ENCODE results near the gene TCF4. TPM values are rescaled to one million over a fixed set of nuclear protein-coding genes. Genes with fewer than 3 reads are reported as not detected.

TCF4 gene
- polyA plus RNA-seq, 1 donor (not counting 4 experiments of a cell fraction or from before 2014, with no cell fraction given), result 9.7 TPM

DNA sequence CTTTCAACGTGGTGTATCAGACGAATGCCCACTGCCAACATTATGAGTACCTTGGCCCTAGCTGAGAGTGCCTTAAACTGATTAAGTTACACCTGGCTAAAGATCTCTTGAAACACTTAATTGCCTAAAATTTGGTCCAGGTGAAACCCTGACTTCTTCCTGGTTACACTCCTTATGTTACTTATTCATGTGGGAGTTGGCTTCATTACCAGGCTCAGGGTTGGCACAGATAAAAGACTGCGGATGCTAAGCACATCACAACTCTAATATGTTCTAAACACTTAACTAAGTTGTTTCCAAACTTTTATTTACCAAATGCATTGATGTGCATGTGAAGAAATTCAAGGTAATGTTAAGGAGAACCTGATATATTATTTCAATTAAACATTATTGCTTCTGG lies 298.9 kb downstream of the TCF4 start:
- Histone ChIP-seq H3K36me3 (ENCODE audit: control insufficient read depth in 2 of 2, extremely low read depth in 1 of 2, insufficient read depth in 2 of 2, low read length in 2 of 2) (no peaks in the 10 kb centered on the region), H4K20me1 (ENCODE audit: control insufficient read depth, extremely low read depth, insufficient read depth, low read length) (no peaks in the 10 kb centered on the region), H3K79me2 (ENCODE audit: control insufficient read depth, insufficient read depth, low read length) (no peaks in the 10 kb centered on the region), H2AFZ (ENCODE audit: control insufficient read depth, low read length) (no peak overlapping the region), H3K9me1 (ENCODE audit: control insufficient read depth, extremely low read depth, insufficient read depth, low read length) (no peaks in the 10 kb centered on the region), H3K9me3 (ENCODE audit: control insufficient read depth, low read depth, low read length) (no peaks in the 10 kb centered on the region), H3K27ac (ENCODE audit: control insufficient read depth, insufficient read depth, low read length) (no peak overlapping the region), H3K4me1 (ENCODE audit: control insufficient read depth, extremely low read depth, insufficient read depth, low read length) (peaks cover 4% of the 10 kb centered on the region), H3K4me2 (ENCODE audit: control insufficient read depth, extremely low read depth, insufficient read depth, low read depth, low read length) (no peak overlapping the region), H3K27me3 (ENCODE audit: control insufficient read depth, extremely low read depth, insufficient read depth, low read length) (no peaks in the 10 kb centered on the region), H3K9ac (ENCODE audit: control insufficient read depth, extremely low read depth, insufficient read depth, low read length) (no peak overlapping the region), H3K4me3 (ENCODE audit: control insufficient read depth in 2 of 3, extremely low read depth in 1 of 3, insufficient read depth in 2 of 3, low read depth in 1 of 3, low read length in 3 of 3) (no peak overlapping the region)
- FAIRE-seq (no peak), DNase-seq (ENCODE audit: low read depth, low spot score) (no peak)
- dilution Hi-C loops (cut with MboI; ENCODE audit: extremely low pct_ligation_motif_present, low sequenced_read_pairs), result no loop called here
- TF ChIP-seq EZH2 (IDR thresholded peaks at IDR 0.05; ENCODE audit: low read length) (no peak), CTCF (optimal IDR thresholded peaks at IDR 0.05 in 1 of 3, IDR thresholded peaks at IDR 0.05 in 1 of 3, conservative IDR thresholded peaks at IDR 0.05 in 1 of 3; ENCODE audit: extremely low read depth in 1 of 3, insufficient read depth in 2 of 3, low read length in 3 of 3) (no peak)

GRCh38 chr18:55287935-55288868 lies 299.8 kb downstream of the TCF4 start:
- H4K20me1 ChIP-seq (ENCODE audit: control insufficient read depth, extremely low read depth, insufficient read depth, low read length), result no peaks in the 10 kb centered on the region
- H3K27me3 ChIP-seq (ENCODE audit: control insufficient read depth, extremely low read depth, insufficient read depth, low read length), result no peaks in the 10 kb centered on the region
- dilution Hi-C loops (cut with MboI; ENCODE audit: extremely low pct_ligation_motif_present, low sequenced_read_pairs), result no loop called here

More at GRCh38 chr18:55287935-55288868, 299.8 kb downstream of the TCF4 start:
- TF ChIP-seq CTCF (optimal IDR thresholded peaks at IDR 0.05 in 1 of 3, IDR thresholded peaks at IDR 0.05 in 1 of 3, conservative IDR thresholded peaks at IDR 0.05 in 1 of 3; ENCODE audit: extremely low read depth in 1 of 3, insufficient read depth in 2 of 3, low read length in 3 of 3), result no peak
- no peak for TF ChIP-seq EZH2 (IDR thresholded peaks at IDR 0.05; ENCODE audit: low read length)
- Histone ChIP-seq H3K4me1 (ENCODE audit: control insufficient read depth, extremely low read depth, insufficient read depth, low read length) (peaks cover 4% of the 10 kb centered on the region), H3K9me3 (ENCODE audit: control insufficient read depth, low read depth, low read length) (no peaks in the 10 kb centered on the region), H2AFZ (ENCODE audit: control insufficient read depth, low read length) (no peak overlapping the region), H3K9ac (ENCODE audit: control insufficient read depth, extremely low read depth, insufficient read depth, low read length) (no peak overlapping the region), H3K36me3 (ENCODE audit: control insufficient read depth in 2 of 2, extremely low read depth in 1 of 2, insufficient read depth in 2 of 2, low read length in 2 of 2) (no peaks in the 10 kb centered on the region), H3K79me2 (ENCODE audit: control insufficient read depth, insufficient read depth, low read length) (no peaks in the 10 kb centered on the region), H3K9me1 (ENCODE audit: control insufficient read depth, extremely low read depth, insufficient read depth, low read length) (no peaks in the 10 kb centered on the region), H3K4me3 (ENCODE audit: control insufficient read depth in 2 of 3, extremely low read depth in 1 of 3, insufficient read depth in 2 of 3, low read depth in 1 of 3, low read length in 3 of 3) (no peak overlapping the region), H3K4me2 (ENCODE audit: control insufficient read depth, extremely low read depth, insufficient read depth, low read depth, low read length) (no peak overlapping the region), H3K27ac (ENCODE audit: control insufficient read depth, insufficient read depth, low read length) (no peak overlapping the region)
- no peak for DNase-seq (ENCODE audit: low read depth, low spot score)
- no peak for FAIRE-seq

All from keratinocyte (primary cell).